RWPE2 (cell line): ENCODE data around the gene CRY2.
"Not testable (repeated sequence)": the region's sequence is repeated elsewhere in the genome, so short reads cannot be mapped to it uniquely, and the experiment has no call there.

ENCODE experiments used
- ATAC-seq: fragments of 200-7000 bp; cut with Tn5 transposase; 3 replicates; pipeline ENCODE4 v1.9.1; 2021; ENCODE audit warnings: low read depth
- DNase-seq: peaks from one replicate; pipeline ENCODE4 v3.0.0-alpha.2; 2020; ENCODE audit warnings: low spot score
- H3K27ac ChIP-seq: fragments of 450-650 bp; 2 replicates; pipeline ENCODE4 v1.5.1; 2017; ENCODE audit warnings: mild to moderate bottlenecking; ENCODE audit not compliant: poor library complexity, severe bottlenecking
- H3K27me3 ChIP-seq: fragments of 250-450 bp; sonication (Bioruptor Pico); 2 replicates; pipeline ENCODE4 v1.5.1; 2021; ENCODE audit warnings: mild to moderate bottlenecking, moderate library complexity; ENCODE audit not compliant: insufficient read depth, poor library complexity, severe bottlenecking
- H3K36me3 ChIP-seq: fragments of 250-450 bp; sonication (Bioruptor Pico); 2 replicates; pipeline ENCODE4 v1.5.1; 2020; ENCODE audit warnings: low read depth, mild to moderate bottlenecking, moderate library complexity
- H3K4me1 ChIP-seq: fragments of 250-450 bp; sonication (Bioruptor Pico); 2 replicates; pipeline ENCODE4 v1.5.1; 2021; ENCODE audit warnings: mild to moderate bottlenecking, moderate library complexity; ENCODE audit not compliant: insufficient read depth, poor library complexity, severe bottlenecking
- H3K4me3 ChIP-seq: fragments of 250-450 bp; sonication (Bioruptor Pico); 2 replicates; pipeline ENCODE4 v1.5.1; 2021; ENCODE audit warnings: mild to moderate bottlenecking, moderate library complexity; ENCODE audit not compliant: severe bottlenecking
- H3K9me3 ChIP-seq: fragments of 250-450 bp; sonication (Bioruptor Pico); 2 replicates; pipeline ENCODE4 v1.5.1; 2021; ENCODE audit warnings: mild to moderate bottlenecking, moderate library complexity; ENCODE audit not compliant: severe bottlenecking
- TF ChIP-seq, protein P1 (sequence below): fragments of 450-650 bp; IDR thresholded peaks from one replicate; pipeline ENCODE4 v1.5.1; 2017; ENCODE audit warnings: mild to moderate bottlenecking, moderate library complexity; ENCODE audit not compliant: poor library complexity, severe bottlenecking

CRY2 gene

DNA sequence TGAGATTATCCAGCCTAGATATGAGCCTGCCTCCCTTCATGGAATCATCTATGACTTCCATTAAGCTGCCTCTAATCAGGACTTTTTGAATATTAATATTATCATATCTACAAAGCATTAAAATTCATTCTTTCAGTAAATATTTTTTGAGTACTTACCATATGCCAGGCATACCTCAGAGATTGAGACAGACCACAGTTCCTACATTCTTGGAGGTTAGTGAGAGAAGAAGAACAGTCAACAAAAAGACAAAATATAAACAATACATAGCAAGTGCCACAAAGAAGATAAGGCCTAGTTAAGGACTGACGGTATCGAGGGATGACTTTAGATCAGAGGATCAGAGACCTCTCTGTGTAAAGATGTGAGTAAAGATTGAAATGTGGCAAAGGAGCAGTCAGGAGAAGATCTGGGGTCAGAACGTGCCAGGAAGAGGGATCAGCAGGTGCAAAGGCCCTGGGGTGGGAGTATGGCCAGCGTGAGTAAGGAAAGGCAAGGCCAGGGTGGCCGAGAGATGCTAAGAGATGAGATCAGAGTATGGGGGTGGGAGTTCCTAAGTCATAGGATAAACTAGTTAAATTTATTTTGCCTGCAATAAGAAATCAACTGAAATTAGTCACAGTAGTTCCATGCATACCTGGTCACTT, 26.9 kb upstream of the CRY2 start:
- DNase-seq (peak; percentile 7), ATAC-seq (no peak)
- H3K27ac ChIP-seq: no peak overlapping the region
- TF ChIP-seq, protein P1, sequence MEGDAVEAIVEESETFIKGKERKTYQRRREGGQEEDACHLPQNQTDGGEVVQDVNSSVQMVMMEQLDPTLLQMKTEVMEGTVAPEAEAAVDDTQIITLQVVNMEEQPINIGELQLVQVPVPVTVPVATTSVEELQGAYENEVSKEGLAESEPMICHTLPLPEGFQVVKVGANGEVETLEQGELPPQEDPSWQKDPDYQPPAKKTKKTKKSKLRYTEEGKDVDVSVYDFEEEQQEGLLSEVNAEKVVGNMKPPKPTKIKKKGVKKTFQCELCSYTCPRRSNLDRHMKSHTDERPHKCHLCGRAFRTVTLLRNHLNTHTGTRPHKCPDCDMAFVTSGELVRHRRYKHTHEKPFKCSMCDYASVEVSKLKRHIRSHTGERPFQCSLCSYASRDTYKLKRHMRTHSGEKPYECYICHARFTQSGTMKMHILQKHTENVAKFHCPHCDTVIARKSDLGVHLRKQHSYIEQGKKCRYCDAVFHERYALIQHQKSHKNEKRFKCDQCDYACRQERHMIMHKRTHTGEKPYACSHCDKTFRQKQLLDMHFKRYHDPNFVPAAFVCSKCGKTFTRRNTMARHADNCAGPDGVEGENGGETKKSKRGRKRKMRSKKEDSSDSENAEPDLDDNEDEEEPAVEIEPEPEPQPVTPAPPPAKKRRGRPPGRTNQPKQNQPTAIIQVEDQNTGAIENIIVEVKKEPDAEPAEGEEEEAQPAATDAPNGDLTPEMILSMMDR: no peak
- H3K27me3 ChIP-seq: no peaks in the 10 kb centered on the region
- no peaks in the 10 kb centered on the region for H3K4me1 ChIP-seq
- H3K4me3 ChIP-seq: no peak overlapping the region
- H3K9me3 ChIP-seq: no peaks in the 10 kb centered on the region
- H3K36me3 ChIP-seq: no peaks in the 10 kb centered on the region

DNA sequence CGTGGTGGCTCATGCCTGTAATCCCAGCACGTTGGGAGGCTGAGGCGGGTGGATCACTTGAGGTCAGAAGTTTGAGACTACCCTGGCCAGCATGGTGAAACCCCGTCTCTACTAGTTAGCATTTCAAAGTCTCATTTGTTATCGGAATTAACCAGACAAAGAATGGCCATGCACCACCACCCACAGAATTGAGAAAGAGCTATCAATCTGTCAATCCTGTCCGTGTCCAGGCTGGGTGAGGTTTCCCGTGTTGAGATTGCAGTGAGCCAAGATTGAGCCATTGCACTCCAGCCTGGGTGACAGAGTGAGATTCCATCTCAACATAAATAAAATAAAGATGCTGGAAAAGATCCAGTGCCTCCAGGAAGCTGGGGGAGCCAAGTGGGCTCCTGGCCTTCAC, 20.8 kb upstream of the CRY2 start:
- H3K4me1 ChIP-seq, H3K36me3 ChIP-seq, H3K27ac ChIP-seq, H3K27me3 ChIP-seq, H3K4me3 ChIP-seq, H3K9me3 ChIP-seq, ATAC-seq: not testable (repeated sequence)
- DNase-seq: peak; percentile 9

DNA sequence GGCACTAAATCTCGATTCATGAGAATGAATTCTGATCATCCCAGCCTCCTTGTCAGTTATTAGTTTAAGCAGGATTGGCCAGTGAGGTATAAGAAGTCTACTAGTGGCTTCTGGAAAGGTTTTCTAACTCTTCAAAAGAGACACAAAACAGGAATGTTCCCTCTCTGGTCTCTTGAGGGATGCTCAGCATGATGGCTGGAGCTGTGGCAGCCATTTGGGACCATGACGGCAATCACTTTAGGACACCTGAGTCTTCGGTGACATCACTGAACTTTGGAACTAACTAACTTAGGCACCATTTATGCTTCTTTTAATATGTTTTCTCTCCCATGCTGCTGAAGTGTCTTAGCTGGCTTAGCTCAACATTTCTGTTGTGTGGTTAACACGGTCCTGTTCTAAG, 20.2 kb upstream of the CRY2 start:
- ATAC-seq: no peak
- Histone ChIP-seq H3K4me3 (no peak overlapping the region), H3K36me3 (no peaks in the 10 kb centered on the region), H3K4me1 (no peaks in the 10 kb centered on the region), H3K27ac (no peak overlapping the region), H3K27me3 (no peaks in the 10 kb centered on the region), H3K9me3 (no peaks in the 10 kb centered on the region)
- TF ChIP-seq, protein P1: no peak
- peak; percentile 3 for DNase-seq

DNA sequence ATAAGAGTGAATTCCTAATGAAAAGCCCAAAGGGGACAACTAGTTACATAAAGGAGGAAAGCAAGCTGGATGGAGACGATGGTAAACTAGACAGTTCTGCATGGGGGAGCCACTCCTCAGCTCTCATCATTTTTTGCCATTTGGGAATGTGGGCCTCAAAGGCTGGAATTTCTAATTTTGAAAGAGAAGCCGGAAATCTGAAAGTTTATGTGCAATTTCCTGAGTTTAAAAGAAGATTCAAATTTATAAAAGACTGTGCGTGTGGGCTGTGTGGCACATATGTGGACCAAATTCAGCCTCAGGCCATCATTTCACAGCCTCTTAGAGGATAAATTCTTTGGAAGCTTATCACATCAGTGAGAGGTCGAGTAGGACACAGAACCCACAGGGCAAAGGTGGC, 18.3 kb upstream of the CRY2 start:
- Histone ChIP-seq H3K4me1 (no peaks in the 10 kb centered on the region), H3K27me3 (no peaks in the 10 kb centered on the region), H3K4me3 (no peak overlapping the region), H3K27ac (no peak overlapping the region), H3K9me3 (no peaks in the 10 kb centered on the region), H3K36me3 (no peaks in the 10 kb centered on the region)
- DNase-seq (no peak), ATAC-seq (no peak)
- TF ChIP-seq, protein P1: no peak

DNA sequence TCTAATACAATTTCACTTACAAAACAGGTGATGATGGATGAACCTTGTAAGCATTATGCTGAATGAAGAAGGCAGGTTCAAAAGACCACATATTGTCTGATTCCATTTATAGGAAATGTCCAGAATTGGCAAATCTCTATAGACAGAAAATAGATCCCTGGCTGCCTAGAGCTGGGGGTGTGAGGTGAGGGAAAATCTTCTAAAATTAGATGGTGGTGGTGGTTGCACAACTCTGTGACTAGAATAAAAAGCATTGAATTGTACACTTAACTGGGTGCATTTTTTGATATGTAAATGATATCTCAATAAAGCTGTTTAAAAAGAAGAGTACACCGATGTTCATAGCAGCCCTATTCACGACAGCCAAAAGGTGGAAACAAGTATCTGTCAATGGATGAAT, 16.7 kb upstream of the CRY2 start:
- no peaks in the 10 kb centered on the region for H3K27me3 ChIP-seq
- no peak overlapping the region for H3K27ac ChIP-seq
- TF ChIP-seq, protein P1: no peak

More for the DNA sequence above, 16.7 kb upstream of the CRY2 start:
- Histone ChIP-seq H3K36me3 (no peaks in the 10 kb centered on the region), H3K9me3 (no peaks in the 10 kb centered on the region), H3K4me3 (no peak overlapping the region), H3K4me1 (no peaks in the 10 kb centered on the region)
- ATAC-seq (no peak), DNase-seq (no peak)
